ENCODE results near the gene NPRL2. TPM values are rescaled to one million over a fixed set of nuclear protein-coding genes. Genes with fewer than 3 reads are reported as not detected.

The NPRL2 gene
- polyA plus RNA-seq, 4 donors: 16.2 to 31.8 (median 21.3) TPM

- FAIRE-seq (no peak), DNase-seq (peak; percentile 64 to 90)
- no peak overlapping the region for H3K4me3 ChIP-seq (ENCODE audit: low read depth in 1 of 3, low read length in 3 of 3)
- H3K27ac ChIP-seq (ENCODE audit: low read depth in 1 of 3, low read length in 2 of 3): peak overlapping the region in 2 of 3 donors; percentile 55 to 96
- peaks cover 2 to 55% (median 9%) of the 10 kb centered on the region in 3 donors for H3K4me1 ChIP-seq (ENCODE audit: control insufficient read depth in 3 of 3, insufficient read depth in 2 of 3, low read depth in 1 of 3, low read length in 2 of 3)
- H3K36me3 ChIP-seq (ENCODE audit: control insufficient read depth in 3 of 3, insufficient read depth in 2 of 3, low read depth in 1 of 3, low read length in 3 of 3): peaks cover 0 to 45% (median 3%) of the 10 kb centered on the region in 3 donors
- H3K9me3 ChIP-seq (ENCODE audit: control insufficient read depth in 2 of 2, insufficient read depth in 1 of 2, low read depth in 1 of 2, low read length in 1 of 2): no peaks in the 10 kb centered on the region
- 37 to 49% (median 46%) methylated on average over 4 of the region's 4 CpGs for WGBS, 3 donors
- no peaks in the 10 kb centered on the region for H3K27me3 ChIP-seq (ENCODE audit: control insufficient read depth in 3 of 3, insufficient read depth in 3 of 3, low read length in 3 of 3)
These were observed 26.0 kb downstream of the NPRL2 start for GRCh38 chr3:50324351-50325112.

GRCh38 chr3:50323614-50324199 lies 26.9 kb downstream of the NPRL2 start:
- WGBS, 3 donors: 54 to 71% (median 58%) methylated on average over 5 of the region's 5 CpGs
- DNase-seq: no peak
- no peak overlapping the region for H3K4me3 ChIP-seq (ENCODE audit: low read depth in 1 of 3, low read length in 3 of 3)
- FAIRE-seq: no peak
- H3K27ac ChIP-seq (ENCODE audit: low read depth in 1 of 3, low read length in 2 of 3): peak overlapping the region in 2 of 3 donors; percentile 55 to 96
- no peaks in the 10 kb centered on the region for H3K9me3 ChIP-seq (ENCODE audit: control insufficient read depth in 2 of 2, insufficient read depth in 1 of 2, low read depth in 1 of 2, low read length in 1 of 2)
- H3K36me3 ChIP-seq (ENCODE audit: control insufficient read depth in 3 of 3, insufficient read depth in 2 of 3, low read depth in 1 of 3, low read length in 3 of 3): peaks cover 0 to 45% (median 3%) of the 10 kb centered on the region in 3 donors
- H3K27me3 ChIP-seq (ENCODE audit: control insufficient read depth in 3 of 3, insufficient read depth in 3 of 3, low read length in 3 of 3): no peaks in the 10 kb centered on the region
- peaks cover 2 to 62% (median 9%) of the 10 kb centered on the region in 3 donors for H3K4me1 ChIP-seq (ENCODE audit: control insufficient read depth in 3 of 3, insufficient read depth in 2 of 3, low read depth in 1 of 3, low read length in 2 of 3)

- Histone ChIP-seq H3K9me3 (ENCODE audit: control insufficient read depth in 2 of 2, insufficient read depth in 1 of 2, low read depth in 1 of 2, low read length in 1 of 2) (no peaks in the 10 kb centered on the region), H3K27ac (ENCODE audit: low read depth in 1 of 3, low read length in 2 of 3) (peak overlapping the region; percentile 77 to 96 (median 94)), H3K27me3 (ENCODE audit: control insufficient read depth in 3 of 3, insufficient read depth in 3 of 3, low read length in 3 of 3) (no peaks in the 10 kb centered on the region), H3K4me3 (ENCODE audit: low read depth in 1 of 3, low read length in 3 of 3) (no peak overlapping the region), H3K36me3 (ENCODE audit: control insufficient read depth in 3 of 3, insufficient read depth in 2 of 3, low read depth in 1 of 3, low read length in 3 of 3) (peaks cover 0 to 48% (median 3%) of the 10 kb centered on the region in 3 donors), H3K4me1 (ENCODE audit: control insufficient read depth in 3 of 3, insufficient read depth in 2 of 3, low read depth in 1 of 3, low read length in 2 of 3) (peaks cover 2 to 62% (median 9%) of the 10 kb centered on the region in 3 donors)
- FAIRE-seq: no peak
- no peak for DNase-seq
- WGBS, 3 donors: 31 to 43% (median 36%) methylated on average over 4 of the region's 4 CpGs
These were observed 27.4 kb downstream of the NPRL2 start for GRCh38 chr3:50323092-50323600.

- peaks cover 2 to 67% (median 9%) of the 10 kb centered on the region in 3 donors for H3K4me1 ChIP-seq (ENCODE audit: control insufficient read depth in 3 of 3, insufficient read depth in 2 of 3, low read depth in 1 of 3, low read length in 2 of 3)
- FAIRE-seq: no peak
These were observed 28.0 kb downstream of the NPRL2 start, which contains the start of gene HYAL2 for GRCh38 chr3:50322386-50323091. TSS of gene HYAL2 (minus strand) at chr3:50322745. CDS start at chr3:50320489, 2,256 bp downstream.

GRCh38 chr3:50322115-50322385 lies 28.5 kb downstream of the NPRL2 start:
- Histone ChIP-seq H3K9me3 (ENCODE audit: control insufficient read depth in 2 of 2, insufficient read depth in 1 of 2, low read depth in 1 of 2, low read length in 1 of 2) (no peaks in the 10 kb centered on the region), H3K4me3 (ENCODE audit: low read depth in 1 of 3, low read length in 3 of 3) (peak overlapping the region in 2 of 3 donors; percentile 61 to 72), H3K36me3 (ENCODE audit: control insufficient read depth in 3 of 3, insufficient read depth in 2 of 3, low read depth in 1 of 3, low read length in 3 of 3) (peaks cover 0 to 58% (median 3%) of the 10 kb centered on the region in 3 donors), H3K4me1 (ENCODE audit: control insufficient read depth in 3 of 3, insufficient read depth in 2 of 3, low read depth in 1 of 3, low read length in 2 of 3) (peaks cover 2 to 67% (median 5%) of the 10 kb centered on the region in 3 donors), H3K27ac (ENCODE audit: low read depth in 1 of 3, low read length in 2 of 3) (peak overlapping the region; percentile 77 to 96 (median 94)), H3K27me3 (ENCODE audit: control insufficient read depth in 3 of 3, insufficient read depth in 3 of 3, low read length in 3 of 3) (no peaks in the 10 kb centered on the region)
- 8 to 24% (median 23%) methylated on average over 12 to 14 of the region's 14 CpGs for WGBS, 3 donors
- DNase-seq (no peak), FAIRE-seq (no peak)

More at GRCh38 chr3:50322386-50323091, 28.0 kb downstream of the NPRL2 start, which contains the start of gene HYAL2:
- WGBS, 3 donors: 16 to 42% (median 37%) methylated on average over 25 to 31 of the region's 31 CpGs
- Histone ChIP-seq H3K27ac (ENCODE audit: low read depth in 1 of 3, low read length in 2 of 3) (peak within 1 kb of the TSS; percentile 77 to 96 (median 94)), H3K36me3 (ENCODE audit: control insufficient read depth in 3 of 3, insufficient read depth in 2 of 3, low read depth in 1 of 3, low read length in 3 of 3) (peaks cover 0 to 54% (median 3%) of the 10 kb centered on the region in 3 donors), H3K4me3 (ENCODE audit: low read depth in 1 of 3, low read length in 3 of 3) (peak within 1 kb of the TSS; percentile 61 to 72 (median 69)), H3K27me3 (ENCODE audit: control insufficient read depth in 3 of 3, insufficient read depth in 3 of 3, low read length in 3 of 3) (no peaks in the 10 kb centered on the region), H3K9me3 (ENCODE audit: control insufficient read depth in 2 of 2, insufficient read depth in 1 of 2, low read depth in 1 of 2, low read length in 1 of 2) (no peaks in the 10 kb centered on the region)
- DNase-seq: peak; percentile 37 to 42

- Histone ChIP-seq H3K4me3 (ENCODE audit: low read depth in 1 of 3, low read length in 3 of 3) (peak overlapping the region; percentile 61 to 72 (median 69)), H3K36me3 (ENCODE audit: control insufficient read depth in 3 of 3, insufficient read depth in 2 of 3, low read depth in 1 of 3, low read length in 3 of 3) (peaks cover 0 to 58% (median 3%) of the 10 kb centered on the region in 3 donors), H3K9me3 (ENCODE audit: control insufficient read depth in 2 of 2, insufficient read depth in 1 of 2, low read depth in 1 of 2, low read length in 1 of 2) (no peaks in the 10 kb centered on the region), H3K4me1 (ENCODE audit: control insufficient read depth in 3 of 3, insufficient read depth in 2 of 3, low read depth in 1 of 3, low read length in 2 of 3) (peaks cover 2 to 67% (median 3%) of the 10 kb centered on the region in 3 donors), H3K27ac (ENCODE audit: low read depth in 1 of 3, low read length in 2 of 3) (peak overlapping the region; percentile 77 to 96 (median 94)), H3K27me3 (ENCODE audit: control insufficient read depth in 3 of 3, insufficient read depth in 3 of 3, low read length in 3 of 3) (no peaks in the 10 kb centered on the region)
- WGBS, 3 donors: 0% methylated on average over 42 to 59 of the region's 59 CpGs
- DNase-seq (peak; percentile 91 to 97), FAIRE-seq (no peak)
These were observed 29.1 kb downstream of the NPRL2 start for GRCh38 chr3:50321336-50322114.

GRCh38 chr3:50320853-50321335 lies 29.7 kb downstream of the NPRL2 start:
- no peak for FAIRE-seq
- peaks cover 3 to 71% (median 5%) of the 10 kb centered on the region in 3 donors for H3K4me1 ChIP-seq (ENCODE audit: control insufficient read depth in 3 of 3, insufficient read depth in 2 of 3, low read depth in 1 of 3, low read length in 2 of 3)
- peak; percentile 79 to 95 for DNase-seq
- WGBS, 3 donors: 0% methylated on average over 29 to 45 of the region's 45 CpGs
- no peaks in the 10 kb centered on the region for H3K27me3 ChIP-seq (ENCODE audit: control insufficient read depth in 3 of 3, insufficient read depth in 3 of 3, low read length in 3 of 3)
- H3K9me3 ChIP-seq (ENCODE audit: control insufficient read depth in 2 of 2, insufficient read depth in 1 of 2, low read depth in 1 of 2, low read length in 1 of 2): no peaks in the 10 kb centered on the region
- peak overlapping the region; percentile 61 to 72 (median 69) for H3K4me3 ChIP-seq (ENCODE audit: low read depth in 1 of 3, low read length in 3 of 3)
- peaks cover 0 to 57% (median 3%) of the 10 kb centered on the region in 3 donors for H3K36me3 ChIP-seq (ENCODE audit: control insufficient read depth in 3 of 3, insufficient read depth in 2 of 3, low read depth in 1 of 3, low read length in 3 of 3)
- peak overlapping the region; percentile 35 to 96 (median 94) for H3K27ac ChIP-seq (ENCODE audit: low read depth in 1 of 3, low read length in 2 of 3)

Measured in small intestine (tissue), 7 donors.